Measurements from ENCODE around the gene REP15. TPM values are rescaled to one million over a fixed set of nuclear protein-coding genes. Genes with fewer than 3 reads are reported as not detected.

REP15 gene
- total RNA-seq, 2 experiments from 2014 or later = not detected

DNA sequence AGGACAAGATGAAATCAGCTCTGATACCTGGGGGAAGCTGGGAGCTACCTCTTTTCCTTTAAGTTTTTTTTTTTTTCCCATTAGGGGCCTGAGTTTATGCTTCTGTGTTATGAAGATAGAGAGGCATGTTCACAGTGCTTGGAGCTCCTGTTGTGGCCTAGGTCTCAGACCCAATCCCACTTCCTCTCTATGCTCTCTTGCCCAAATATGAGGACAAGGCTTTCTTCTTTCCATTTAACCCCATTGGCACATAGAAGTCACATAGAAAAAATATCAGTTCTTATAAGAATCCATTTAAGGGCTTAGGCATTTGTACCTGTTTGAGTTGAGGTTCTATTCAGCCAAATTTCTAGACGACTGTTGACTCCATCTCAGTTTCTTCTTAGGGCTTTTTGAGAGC, 27.0 kb downstream of the REP15 start:
- CTCF ChIA-PET = no interaction called here
- peaks cover 45% of the 10 kb centered on the region for H3K36me3 ChIP-seq (ENCODE audit: insufficient read depth, low read length)
- peaks cover 68% of the 10 kb centered on the region for H3K36me3 Mint-ChIP-seq (ENCODE audit: low read depth)

DNA sequence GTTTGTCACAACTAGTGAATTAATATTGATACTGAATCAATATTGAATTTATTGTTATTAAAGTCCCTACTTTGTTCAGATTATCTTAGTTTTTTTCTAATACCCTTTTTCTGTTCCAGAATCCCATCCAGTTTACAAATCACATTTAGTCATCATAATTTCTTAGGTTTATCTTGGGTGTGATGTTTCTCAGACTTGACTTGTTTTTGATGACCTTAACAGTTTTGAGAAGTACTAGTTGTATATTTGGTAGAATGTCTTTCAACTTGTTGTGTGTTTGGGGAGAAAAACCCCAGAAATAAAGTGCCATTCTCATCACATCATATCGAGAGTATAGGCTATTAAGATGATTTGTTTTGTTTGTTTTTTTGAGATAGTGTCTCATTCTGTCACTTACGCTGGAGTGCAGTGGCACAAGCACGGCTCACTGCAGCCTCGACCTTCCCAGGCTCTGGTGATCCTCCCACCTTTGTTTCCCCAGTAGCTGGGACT, 33.9 kb downstream of the REP15 start:
- intact Hi-C loops (cut with DNase I, micrococcal nuclease) = loop anchor here (5.0 to 10.0 kb wide), 2 partner anchors 1142 to 1585 kb away; no protein-coding TSS in a partner anchor
- Mint-ChIP-seq H3K4me1 (ENCODE audit: low read depth) (no peaks in the 10 kb centered on the region), H3K9me3 (no peaks in the 10 kb centered on the region), H3K36me3 (ENCODE audit: low read depth) (peaks cover 80% of the 10 kb centered on the region), H3K27me3 (no peaks in the 10 kb centered on the region), H3K4me3 (no peak overlapping the region), H3K27ac (no peak overlapping the region)
- no peak overlapping the region for H3K27ac ChIP-seq (ENCODE audit: low read depth in 1 of 2, low read length in 2 of 2)
- no peak for DNase-seq
- H3K36me3 ChIP-seq (ENCODE audit: insufficient read depth, low read length) = peaks cover 46% of the 10 kb centered on the region
- no peak for ATAC-seq (ENCODE audit: poor library complexity)
- CTCF ChIA-PET = no interaction called here
- H3K9me3 ChIP-seq (ENCODE audit: control insufficient read depth in 1 of 2, insufficient read depth in 1 of 2, low read length in 2 of 2) = no peaks in the 10 kb centered on the region
- no peak overlapping the region for H3K4me3 ChIP-seq (ENCODE audit: low read length)
- POLR2A ChIA-PET = no interaction called here
- no peaks in the 10 kb centered on the region for H3K4me1 ChIP-seq (ENCODE audit: insufficient read depth, low read length)
- no peaks in the 10 kb centered on the region for H3K27me3 ChIP-seq (ENCODE audit: control insufficient read depth in 1 of 2, insufficient read depth in 2 of 2, low read length in 2 of 2)
- TF ChIP-seq, protein P1, sequence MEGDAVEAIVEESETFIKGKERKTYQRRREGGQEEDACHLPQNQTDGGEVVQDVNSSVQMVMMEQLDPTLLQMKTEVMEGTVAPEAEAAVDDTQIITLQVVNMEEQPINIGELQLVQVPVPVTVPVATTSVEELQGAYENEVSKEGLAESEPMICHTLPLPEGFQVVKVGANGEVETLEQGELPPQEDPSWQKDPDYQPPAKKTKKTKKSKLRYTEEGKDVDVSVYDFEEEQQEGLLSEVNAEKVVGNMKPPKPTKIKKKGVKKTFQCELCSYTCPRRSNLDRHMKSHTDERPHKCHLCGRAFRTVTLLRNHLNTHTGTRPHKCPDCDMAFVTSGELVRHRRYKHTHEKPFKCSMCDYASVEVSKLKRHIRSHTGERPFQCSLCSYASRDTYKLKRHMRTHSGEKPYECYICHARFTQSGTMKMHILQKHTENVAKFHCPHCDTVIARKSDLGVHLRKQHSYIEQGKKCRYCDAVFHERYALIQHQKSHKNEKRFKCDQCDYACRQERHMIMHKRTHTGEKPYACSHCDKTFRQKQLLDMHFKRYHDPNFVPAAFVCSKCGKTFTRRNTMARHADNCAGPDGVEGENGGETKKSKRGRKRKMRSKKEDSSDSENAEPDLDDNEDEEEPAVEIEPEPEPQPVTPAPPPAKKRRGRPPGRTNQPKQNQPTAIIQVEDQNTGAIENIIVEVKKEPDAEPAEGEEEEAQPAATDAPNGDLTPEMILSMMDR (IDR thresholded peaks at IDR 0.05) = no peak

More for the DNA sequence above, 27.0 kb downstream of the REP15 start:
- no peaks in the 10 kb centered on the region for H3K27me3 Mint-ChIP-seq
- DNase-seq = no peak
- no peak overlapping the region for H3K27ac Mint-ChIP-seq
- intact Hi-C loops (cut with DNase I, micrococcal nuclease) = no loop called here
- H3K4me3 Mint-ChIP-seq = no peak overlapping the region
- Histone ChIP-seq H3K27me3 (ENCODE audit: control insufficient read depth in 1 of 2, insufficient read depth in 2 of 2, low read length in 2 of 2) (no peaks in the 10 kb centered on the region), H3K9me3 (ENCODE audit: control insufficient read depth in 1 of 2, insufficient read depth in 1 of 2, low read length in 2 of 2) (no peaks in the 10 kb centered on the region), H3K4me1 (ENCODE audit: insufficient read depth, low read length) (no peaks in the 10 kb centered on the region), H3K4me3 (ENCODE audit: low read length) (no peak overlapping the region), H3K27ac (ENCODE audit: low read depth in 1 of 2, low read length in 2 of 2) (no peak overlapping the region)
- POLR2A ChIA-PET = no interaction called here
- no peaks in the 10 kb centered on the region for H3K4me1 Mint-ChIP-seq (ENCODE audit: low read depth)
- H3K9me3 Mint-ChIP-seq = no peaks in the 10 kb centered on the region
- no peak for ATAC-seq (ENCODE audit: poor library complexity)
- TF ChIP-seq, protein P1 (IDR thresholded peaks at IDR 0.05) = no peak

DNA sequence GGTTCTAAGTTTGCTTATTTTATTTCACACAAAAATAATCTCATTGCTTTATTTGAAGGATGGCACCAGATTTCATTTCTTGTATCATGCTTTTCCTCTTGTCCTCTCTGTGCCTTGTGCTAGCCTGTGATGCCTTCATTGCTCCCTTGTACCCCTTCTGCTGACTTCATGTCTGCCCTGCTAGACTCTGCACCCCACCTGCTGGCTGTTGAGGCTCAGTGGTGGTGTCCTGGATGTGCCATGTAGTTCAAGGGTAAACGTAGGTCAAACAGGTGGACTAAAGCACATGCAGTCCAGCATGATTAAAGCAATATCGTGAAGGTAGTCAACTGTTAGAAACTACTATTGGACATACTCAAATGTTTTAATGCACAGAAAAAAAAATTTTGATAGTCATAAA, 36.0 kb downstream of the REP15 start:
- no peak overlapping the region for H3K4me3 ChIP-seq (ENCODE audit: low read length)
- ChIA-PET CTCF (interaction anchor here (0.6 to 2.6 kb wide), 4 partner anchors 13 to 208 kb away, joined by 3 to 12 read pairs (median 8); no protein-coding TSS in a partner anchor), POLR2A (no interaction called here)
- no peaks in the 10 kb centered on the region for H3K9me3 Mint-ChIP-seq
- no peak overlapping the region for H3K4me3 Mint-ChIP-seq
- TF ChIP-seq, protein P1 (IDR thresholded peaks at IDR 0.05) = no peak
- no peaks in the 10 kb centered on the region for H3K27me3 Mint-ChIP-seq
- H3K9me3 ChIP-seq (ENCODE audit: control insufficient read depth in 1 of 2, insufficient read depth in 1 of 2, low read length in 2 of 2) = no peaks in the 10 kb centered on the region
- H3K27ac Mint-ChIP-seq = no peak overlapping the region
- peaks cover 82% of the 10 kb centered on the region for H3K36me3 Mint-ChIP-seq (ENCODE audit: low read depth)
- no peaks in the 10 kb centered on the region for H3K4me1 Mint-ChIP-seq (ENCODE audit: low read depth)
- H3K27me3 ChIP-seq (ENCODE audit: control insufficient read depth in 1 of 2, insufficient read depth in 2 of 2, low read length in 2 of 2) = no peaks in the 10 kb centered on the region
- intact Hi-C loops (cut with DNase I, micrococcal nuclease) = loop anchor here (5.0 to 10.0 kb wide), 2 partner anchors 1140 to 1583 kb away; no protein-coding TSS in a partner anchor
- no peaks in the 10 kb centered on the region for H3K4me1 ChIP-seq (ENCODE audit: insufficient read depth, low read length)
- H3K36me3 ChIP-seq (ENCODE audit: insufficient read depth, low read length) = peaks cover 46% of the 10 kb centered on the region
- ATAC-seq (ENCODE audit: poor library complexity) (no peak), DNase-seq (no peak)
- no peak overlapping the region for H3K27ac ChIP-seq (ENCODE audit: low read depth in 1 of 2, low read length in 2 of 2)
